Activated CD8-positive, alpha-beta T cell treated with anti-CD3 and anti-CD28 coated beads, Interleukin-2, amount 10 ng/mL, durations not matched to agents 7 days and 5 days (primary cell): Measurements from ENCODE around the gene TRIM49D1. TPM values are rescaled to one million over a fixed set of nuclear protein-coding genes. Genes with fewer than 3 reads are reported as not detected.
"Not testable (repeated sequence)": the region's sequence is repeated elsewhere in the genome, so short reads cannot be mapped to it uniquely, and the experiment has no call there.

ENCODE experiments used
- ATAC-seq: fragments of 150-1000 bp; cut with Tn5 transposase; one replicate; pipeline ENCODE4 v1.10.0; 2021; ENCODE audit warnings: moderate library complexity
- CTCF ChIA-PET: fragments of 350-600 bp; sonication (Branson Sonifier 250); formaldehyde crosslinking; loops from one replicate; lab custom pipeline; 2021; ENCODE audit warnings: antibody characterized with exemption; lab: Charles Lee
- POLR2A ChIA-PET: fragments of 350-600 bp; sonication (Branson Sonifier 250); formaldehyde crosslinking; loops from one replicate; lab custom pipeline; 2021; ENCODE audit warnings: antibody characterized with exemption; lab: Charles Lee
- DNase-seq: peaks from one replicate; pipeline ENCODE4 v3.0.0-alpha.2; 2020
- H3K27ac Mint-ChIP-seq: one replicate; pipeline ENCODE4 v1.8.0; 2021; ENCODE audit warnings: mild to moderate bottlenecking, mixed read lengths
- H3K27me3 Mint-ChIP-seq: one replicate; pipeline ENCODE4 v1.8.0; 2021; ENCODE audit warnings: low read depth, mixed read lengths
- H3K36me3 Mint-ChIP-seq: one replicate; pipeline ENCODE4 v1.8.0; 2021; ENCODE audit warnings: low read depth, mixed read lengths
- H3K4me1 Mint-ChIP-seq: one replicate; pipeline ENCODE4 v1.8.0; 2021; ENCODE audit warnings: low read depth, mixed read lengths
- H3K4me3 Mint-ChIP-seq: one replicate; pipeline ENCODE4 v1.8.0; 2021; ENCODE audit warnings: mild to moderate bottlenecking, mixed read lengths
- H3K9me3 Mint-ChIP-seq: one replicate; pipeline ENCODE4 v1.8.0; 2022; ENCODE audit warnings: mixed read lengths; ENCODE audit not compliant: insufficient read depth
- total RNA-seq, 2 experiments: library from RNA; stranded (reverse); gene quantifications; one replicate each; pipeline ENCODE4 v1.2.3, GENCODE V29; 2021

TRIM49D1 gene
- total RNA-seq, result not detected

DNA sequence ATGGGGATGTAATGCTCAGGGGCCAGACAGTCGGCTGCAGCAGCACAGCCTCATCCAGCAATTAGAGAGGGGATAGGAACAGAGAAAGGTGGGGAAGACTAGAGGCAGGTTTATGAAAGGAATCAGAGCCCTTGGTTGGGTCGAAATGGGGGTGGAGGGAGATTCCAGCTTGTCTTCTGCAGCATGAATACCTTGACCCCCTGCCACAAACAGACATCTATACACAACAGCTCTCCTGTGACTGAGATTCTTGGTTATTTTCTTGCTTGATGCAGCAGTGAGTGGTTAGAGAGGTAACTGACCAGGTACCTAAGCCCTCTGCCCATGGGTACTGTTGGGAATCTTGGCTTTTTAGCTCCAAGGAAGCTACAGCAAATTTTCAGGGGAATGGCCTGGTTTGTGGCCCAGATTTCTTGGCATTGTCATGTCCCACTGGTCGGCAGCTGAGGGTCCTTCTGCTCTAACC is at the start of gene TRIM49D1:
Gene TRIM49D1, minus strand, starts transcription at position 51 of the 466 bp plus-strand sequence. CDS start 4,535 bp downstream, outside the sequence.
- Mint-ChIP-seq H3K36me3 (no peaks in the 10 kb centered on the region), H3K4me3 (no peak within 1 kb of the TSS), H3K9me3 (no peaks in the 10 kb centered on the region), H3K27me3 (no peaks in the 10 kb centered on the region), H3K27ac (no peak within 1 kb of the TSS), H3K4me1 (no peaks in the 10 kb centered on the region)
- DNase-seq (no peak), ATAC-seq (no peak)
- ChIA-PET POLR2A (no interaction called here), CTCF (no interaction called here)

DNA sequence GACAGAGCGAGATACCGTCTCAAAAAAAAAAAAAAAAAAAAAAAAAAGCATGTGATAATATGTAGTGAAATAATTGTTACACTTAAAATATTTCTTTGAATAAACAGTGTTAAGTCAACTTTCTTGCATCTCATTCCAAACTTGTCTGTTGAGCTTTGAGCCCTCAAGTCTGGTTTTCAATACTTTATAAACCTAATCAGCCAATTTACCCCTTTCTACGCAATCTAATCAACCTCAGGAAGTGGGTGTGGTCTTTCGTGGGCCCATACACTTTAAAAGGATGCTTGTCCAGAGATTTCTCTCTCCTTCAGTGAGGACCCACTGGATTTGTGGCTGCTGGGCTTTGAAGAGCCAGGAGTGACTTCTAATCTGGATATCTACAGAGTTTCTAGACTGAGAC is 43.7 kb upstream of the TRIM49D1 start, which contains the start of gene TRIM64:
Gene TRIM64, plus strand, starts transcription at position 301 of the 400 bp plus-strand sequence. CDS start 2,467 bp downstream, outside the sequence.
- H3K9me3 Mint-ChIP-seq, ATAC-seq, H3K4me3 Mint-ChIP-seq, POLR2A ChIA-PET, CTCF ChIA-PET, H3K27me3 Mint-ChIP-seq, H3K27ac Mint-ChIP-seq, DNase-seq, H3K36me3 Mint-ChIP-seq, H3K4me1 Mint-ChIP-seq: not testable (repeated sequence)

GRCh38 chr11:89960833-89961232 is 38.8 kb upstream of the TRIM49D1 start:
- H3K9me3 Mint-ChIP-seq, H3K4me1 Mint-ChIP-seq, CTCF ChIA-PET, H3K36me3 Mint-ChIP-seq, H3K4me3 Mint-ChIP-seq, H3K27me3 Mint-ChIP-seq, H3K27ac Mint-ChIP-seq, DNase-seq, ATAC-seq, POLR2A ChIA-PET: not testable (repeated sequence)

DNA sequence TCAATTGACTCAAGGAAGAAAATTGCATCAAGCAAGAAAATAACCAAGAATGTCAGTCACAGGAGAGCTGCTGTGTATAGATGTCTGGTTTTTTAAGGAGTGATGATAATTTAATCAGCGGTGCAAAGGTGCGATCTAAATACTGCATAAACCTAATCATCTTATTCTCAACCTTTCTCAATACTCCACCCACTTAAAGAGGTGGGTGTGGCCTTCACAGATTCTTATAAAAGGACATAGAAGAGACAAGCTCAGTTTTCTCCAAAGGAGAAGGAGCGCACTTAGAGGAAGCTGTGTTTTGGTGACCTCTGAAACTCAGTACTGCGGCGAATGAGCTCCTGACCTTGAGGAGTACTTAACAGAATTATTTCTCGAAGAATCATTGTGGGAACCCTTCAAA is 1.7 kb upstream of the TRIM49D1 start, which contains the start of gene TRIM49D2:
Gene TRIM49D2, plus strand, starts transcription at position 301 of the 400 bp plus-strand sequence. CDS start 2,698 bp downstream, outside the sequence.
- H3K9me3 Mint-ChIP-seq, ATAC-seq, H3K27ac Mint-ChIP-seq, CTCF ChIA-PET, H3K36me3 Mint-ChIP-seq, H3K4me1 Mint-ChIP-seq, POLR2A ChIA-PET, H3K27me3 Mint-ChIP-seq, DNase-seq, H3K4me3 Mint-ChIP-seq: not testable (repeated sequence)

DNA sequence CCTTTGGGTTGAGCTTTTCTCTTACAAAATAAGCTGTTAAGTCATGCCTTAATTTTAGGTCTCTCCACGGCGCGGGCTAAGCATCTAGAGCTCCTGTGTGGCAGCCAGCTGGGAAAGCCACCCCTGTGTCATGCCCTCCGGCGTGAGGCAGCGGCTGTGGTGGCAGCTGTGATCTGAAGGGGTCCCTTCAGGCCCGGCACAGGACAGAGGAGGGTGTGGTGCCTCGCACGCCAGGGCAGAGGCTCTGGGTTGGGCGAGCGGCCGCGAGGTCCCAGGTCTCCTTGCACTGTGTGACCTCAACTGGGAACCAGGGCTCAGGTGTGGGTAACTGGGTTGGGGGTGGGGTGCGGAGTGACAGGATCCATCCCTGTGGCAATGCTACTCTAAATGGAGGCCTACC is 21.2 kb downstream of the TRIM49D1 start:
- DNase-seq, H3K36me3 Mint-ChIP-seq, H3K9me3 Mint-ChIP-seq, H3K27ac Mint-ChIP-seq, CTCF ChIA-PET, H3K4me1 Mint-ChIP-seq, POLR2A ChIA-PET, H3K4me3 Mint-ChIP-seq, H3K27me3 Mint-ChIP-seq, ATAC-seq: not testable (repeated sequence)

DNA sequence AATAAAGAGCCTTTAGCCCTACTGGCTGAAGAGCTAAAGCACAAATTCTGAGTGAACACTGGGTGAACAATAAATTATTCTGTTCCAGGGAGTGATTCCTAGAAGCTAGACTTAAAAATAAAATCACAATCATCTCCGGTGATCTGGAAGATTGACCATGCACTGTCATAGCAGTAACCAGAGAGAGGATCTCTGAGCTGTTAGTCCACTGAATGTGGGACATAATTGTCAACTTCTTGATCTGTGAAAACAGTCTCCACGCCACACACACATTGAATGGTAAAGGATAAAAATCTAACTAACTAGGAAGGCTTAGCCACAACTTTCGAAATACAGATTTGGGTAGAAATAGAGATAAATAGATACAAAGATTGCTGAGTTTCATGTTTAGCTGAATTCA is 28.8 kb downstream of the TRIM49D1 start:
- DNase-seq, H3K9me3 Mint-ChIP-seq, H3K36me3 Mint-ChIP-seq, H3K27ac Mint-ChIP-seq, H3K27me3 Mint-ChIP-seq, CTCF ChIA-PET, ATAC-seq, POLR2A ChIA-PET, H3K4me3 Mint-ChIP-seq, H3K4me1 Mint-ChIP-seq: not testable (repeated sequence)

GRCh38 chr11:89877511-89877910 is 44.5 kb downstream of the TRIM49D1 start:
- H3K27ac Mint-ChIP-seq, H3K4me1 Mint-ChIP-seq, H3K9me3 Mint-ChIP-seq, H3K4me3 Mint-ChIP-seq, ATAC-seq, H3K27me3 Mint-ChIP-seq, CTCF ChIA-PET, POLR2A ChIA-PET, DNase-seq, H3K36me3 Mint-ChIP-seq: not testable (repeated sequence)

DNA sequence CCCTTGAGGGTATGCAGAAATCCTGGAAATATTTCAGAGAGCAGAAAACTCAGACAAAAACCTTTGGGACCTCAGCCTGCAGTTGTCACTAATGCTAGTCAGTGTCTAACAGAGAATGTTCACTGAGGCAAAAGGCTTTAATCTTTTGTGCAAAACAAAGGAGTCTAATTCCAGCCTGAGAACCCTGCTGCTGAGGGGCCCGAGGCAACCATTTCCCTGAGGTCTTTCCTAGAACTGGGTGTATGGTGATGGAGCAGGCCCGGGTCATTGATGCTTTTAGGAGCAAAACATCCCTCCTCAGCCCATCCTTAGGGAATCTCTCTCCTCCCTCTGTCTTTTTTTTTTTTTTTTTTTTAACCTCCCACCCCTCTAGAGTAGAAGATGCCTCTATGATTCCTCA is 49.5 kb downstream of the TRIM49D1 start:
- H3K27ac Mint-ChIP-seq, H3K9me3 Mint-ChIP-seq, CTCF ChIA-PET, H3K4me1 Mint-ChIP-seq, H3K4me3 Mint-ChIP-seq, H3K27me3 Mint-ChIP-seq, H3K36me3 Mint-ChIP-seq, POLR2A ChIA-PET, ATAC-seq, DNase-seq: not testable (repeated sequence)

DNA sequence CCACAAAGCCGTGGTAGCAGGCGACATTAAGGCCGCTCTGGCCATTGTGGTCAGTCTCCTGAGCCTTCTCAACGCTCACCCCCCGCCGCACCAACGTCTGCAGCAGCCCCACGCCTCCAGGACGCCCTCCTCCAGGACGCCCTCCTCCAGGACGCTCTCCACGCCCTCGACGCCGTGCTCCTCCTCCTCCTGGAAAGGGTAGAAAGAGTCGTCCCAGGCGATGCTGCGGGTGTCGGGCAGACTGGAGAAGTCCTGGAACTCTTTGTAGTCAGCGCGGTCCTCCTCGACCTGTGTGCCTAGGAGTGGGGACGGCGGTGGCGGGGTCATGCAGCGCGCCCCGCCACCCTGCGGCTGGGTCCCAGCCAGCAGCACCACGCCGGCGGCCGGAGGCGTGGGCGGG is 56.8 kb downstream of the TRIM49D1 start:
- POLR2A ChIA-PET, CTCF ChIA-PET, H3K9me3 Mint-ChIP-seq, H3K27ac Mint-ChIP-seq, DNase-seq, H3K4me1 Mint-ChIP-seq, H3K4me3 Mint-ChIP-seq, H3K27me3 Mint-ChIP-seq, ATAC-seq, H3K36me3 Mint-ChIP-seq: not testable (repeated sequence)

- ATAC-seq, DNase-seq, H3K9me3 Mint-ChIP-seq, H3K4me1 Mint-ChIP-seq, H3K36me3 Mint-ChIP-seq, H3K27ac Mint-ChIP-seq, POLR2A ChIA-PET, CTCF ChIA-PET, H3K4me3 Mint-ChIP-seq, H3K27me3 Mint-ChIP-seq: not testable (repeated sequence)
Observed at GRCh38 chr11:89863906-89864704, 57.9 kb downstream of the TRIM49D1 start.
